A549 (cell line): ENCODE data around the gene F10. TPM values are rescaled to one million over a fixed set of nuclear protein-coding genes. Genes with fewer than 3 reads are reported as not detected.

Experiments
- ATAC-seq, 2 experiments: fragments of 200-7000 bp in 1 of 2; fragments of >200 bp in 1 of 2; cut with Nextera tagmentation in 1 of 2; cut with Tn5 transposase in 1 of 2; 3 replicates each; pipeline versions ENCODE4 v1.8.0 to v1.9.1; 2018 to 2020; ENCODE audit warnings: mild to moderate bottlenecking in 1 of 2, moderate library complexity in 1 of 2
- CTCF ChIA-PET: fragments of 300-600 bp; sonication (Branson Sonifier 250); formaldehyde crosslinking; extraction: SDS; loops from one replicate; lab custom pipeline; 2021; ENCODE audit warnings: antibody characterized with exemption, inconsistent platforms; lab: Yijun Ruan, JAX
- POLR2A ChIA-PET: fragments of 350-600 bp; formaldehyde crosslinking; extraction: SDS; loops from one replicate; lab custom pipeline; 2021; ENCODE audit warnings: antibody characterized with exemption, inconsistent platforms; lab: Yijun Ruan, JAX
- DNase-seq, 2 experiments: peaks; one replicate each; pipeline versions ENCODE4 v3.0.0 to v3.0.0-alpha.2; 2011 to 2016; ENCODE audit warnings: low read depth in 1 of 2, low spot score in 1 of 2
- FAIRE-seq: peaks from 2 replicates; lab custom pipeline; 2011; peaks lifted over from hg19 to GRCh38; lab: Jason Lieb, UNC
- H3K27ac ChIP-seq, 2 experiments: fragments of >200 bp; sonication (Bioruptor Twin); formaldehyde crosslinking; 3 replicates each; pipeline ENCODE4 v1.5.1; 2016 to 2017
- H3K4me1 ChIP-seq: fragments of >200 bp; sonication (Bioruptor Twin); formaldehyde crosslinking; 3 replicates; pipeline ENCODE4 v1.6.1; 2016
- H3K4me2 ChIP-seq: fragments of >200 bp; sonication (Bioruptor Twin); formaldehyde crosslinking; 3 replicates; pipeline ENCODE4 v1.6.1; 2016
- H3K4me3 ChIP-seq: fragments of >200 bp; sonication (Bioruptor Twin); formaldehyde crosslinking; 3 replicates; pipeline ENCODE4 v1.5.1; 2016
- H3K9me3 ChIP-seq: fragments of >200 bp; sonication (Bioruptor Twin); formaldehyde crosslinking; 3 replicates; pipeline ENCODE4 v1.6.1; 2016
- CBX8 ChIP-seq: fragments of 200-600 bp; sonication (generic); IDR thresholded peaks from 2 replicates; pipeline ENCODE4 v1.6.1; 2016
- CHD2 ChIP-seq: fragments of 150-350 bp; IDR thresholded peaks from 2 replicates; pipeline ENCODE4 v1.6.1; 2014; ENCODE audit warnings: low read length; ENCODE audit not compliant: partially characterized antibody
- CTCF ChIP-seq: fragments of >200 bp; sonication (Bioruptor Twin); formaldehyde crosslinking; IDR thresholded peaks from 3 replicates; pipeline ENCODE4 v1.5.1; 2016
- FOSB ChIP-seq: fragments of 250-450 bp; sonication (Bioruptor Pico); IDR thresholded peaks from 2 replicates; pipeline ENCODE4 v1.5.0; 2020; ENCODE audit warnings: mild to moderate bottlenecking, moderate library complexity
- GATA3 ChIP-seq: IDR thresholded peaks from 2 replicates; pipeline ENCODE4 v1.6.1; 2012; ENCODE audit warnings: borderline replicate concordance
- HDAC2 ChIP-seq: fragments of 200-600 bp; sonication (generic); IDR thresholded peaks from 2 replicates; pipeline ENCODE4 v1.6.1; 2016
- HEYL ChIP-seq: fragments of 250-450 bp; sonication (Bioruptor Pico); IDR thresholded peaks from 2 replicates; pipeline ENCODE4 v1.8.0; 2021; ENCODE audit warnings: mild to moderate bottlenecking, moderate library complexity
- HOXA7 ChIP-seq: fragments of 250-450 bp; sonication (Bioruptor Pico); IDR thresholded peaks from 2 replicates; pipeline ENCODE4 v1.5.0; 2020; ENCODE audit warnings: mild to moderate bottlenecking, moderate library complexity
- HOXB5 ChIP-seq: fragments of 250-450 bp; sonication (Bioruptor Pico); IDR thresholded peaks from 2 replicates; pipeline ENCODE4 v1.5.0; 2020; ENCODE audit warnings: mild to moderate bottlenecking, moderate library complexity
- JUNB ChIP-seq: fragments of >200 bp; sonication (Bioruptor Twin); formaldehyde crosslinking; IDR thresholded peaks from 2 replicates; pipeline ENCODE4 v1.6.1; 2016
- KDM5A ChIP-seq: fragments of 200-600 bp; sonication (generic); IDR thresholded peaks from 2 replicates; pipeline ENCODE4 v1.6.1; 2016; ENCODE audit warnings: antibody characterized with exemption, mild to moderate bottlenecking
- MAZ ChIP-seq: fragments of 150-350 bp; IDR thresholded peaks from 2 replicates; pipeline ENCODE4 v1.6.1; 2014; ENCODE audit warnings: antibody characterized with exemption, low read depth, low read length, borderline replicate concordance
- MYC ChIP-seq: IDR thresholded peaks from 2 replicates; pipeline ENCODE4 v1.6.1; 2012; ENCODE audit warnings: mild to moderate bottlenecking, inconsistent platforms, low read length, improper control_type of control experiment, borderline replicate concordance
- NFE2L2 ChIP-seq: fragments of 150-350 bp; conservative IDR thresholded peaks from 2 replicates; pipeline ENCODE4 v1.6.1; 2014; ENCODE audit warnings: low read length
- POLR2A ChIP-seq: IDR thresholded peaks from 2 replicates; pipeline ENCODE4 v1.6.1; 2012; ENCODE audit warnings: mild to moderate bottlenecking, low read length
- RARB ChIP-seq: fragments of 250-450 bp; sonication (Bioruptor Pico); IDR thresholded peaks from 2 replicates; pipeline ENCODE4 v1.8.0; 2021; ENCODE audit warnings: mild to moderate bottlenecking, moderate library complexity
- RNF2 ChIP-seq: fragments of 200-600 bp; sonication (generic); IDR thresholded peaks from 2 replicates; pipeline ENCODE4 v1.6.1; 2016; ENCODE audit warnings: low read depth, mild to moderate bottlenecking, antibody characterized with exemption, moderate library complexity, borderline replicate concordance
- SREBF2 ChIP-seq: fragments of 450-650 bp; IDR thresholded peaks from 2 replicates; pipeline ENCODE4 v1.6.1; 2014; ENCODE audit warnings: mild to moderate bottlenecking, moderate library complexity
- TFCP2L1 ChIP-seq: fragments of 250-450 bp; sonication (Bioruptor Pico); IDR thresholded peaks from 2 replicates; pipeline ENCODE4 v1.5.0; 2021; ENCODE audit warnings: mild to moderate bottlenecking
- TP53 ChIP-seq: fragments of 250-450 bp; sonication (Bioruptor Pico); IDR thresholded peaks from 2 replicates; pipeline ENCODE4 v1.5.0; 2021; ENCODE audit warnings: mild to moderate bottlenecking, moderate library complexity
- USF2 ChIP-seq: fragments of 450-650 bp; IDR thresholded peaks from 2 replicates; pipeline ENCODE4 v1.6.1; 2014; ENCODE audit warnings: antibody characterized with exemption
- ZFP36 ChIP-seq: fragments of 450-650 bp; IDR thresholded peaks from 2 replicates; pipeline ENCODE4 v1.6.1; 2014; ENCODE audit warnings: borderline replicate concordance; ENCODE audit not compliant: partially characterized antibody
- WGBS: methylation state at CpG from one replicate; pipeline ENCODE4 v1.1.6; 2017; ENCODE audit errors: missing lambda C conversion rate; 5-methylcytosine and 5-hydroxymethylcytosine counted together
- polyA plus RNA-seq, 4 experiments: library from polyadenylated mRNA; depleted of rRNA in 3 of 4; stranded (reverse); fragments of >200 nt; fragmentation: RNase III in 1 of 4; extraction: RNeasy Plus Mini Kit Qiagen cat#74134 plus additional on column Dnase treatment in 1 of 4; gene quantifications; 2 replicates in 3 of 4; 3 replicates in 1 of 4; pipeline ENCODE4 v1.2.3, GENCODE V29; 2011 to 2017
- TF ChIP-seq, protein P1 (sequence below): IDR thresholded peaks from 2 replicates; pipeline ENCODE4 v1.6.1; 2012
- TF ChIP-seq, protein P2 (sequence below): fragments of >200 bp; sonication (Bioruptor Twin); formaldehyde crosslinking; IDR thresholded peaks from 2 replicates; pipeline ENCODE4 v1.6.1; 2016
- TF ChIP-seq, protein P3 (sequence below): fragments of >200 bp; sonication (Bioruptor Twin); formaldehyde crosslinking; IDR thresholded peaks from 3 replicates; pipeline ENCODE4 v1.6.1; 2016
- TF ChIP-seq, protein P4 (sequence below): IDR thresholded peaks from 2 replicates; pipeline ENCODE4 v1.6.1; 2012
- TF ChIP-seq, protein P5 (sequence below): fragments of 150-350 bp; IDR thresholded peaks from 2 replicates; pipeline ENCODE4 v1.6.1; 2014; ENCODE audit warnings: low read depth, mild to moderate bottlenecking, low read length
- TF ChIP-seq, protein P6 (sequence below): fragments of 200-600 bp; sonication (generic); IDR thresholded peaks from 2 replicates; pipeline ENCODE4 v1.6.1; 2016; ENCODE audit warnings: antibody characterized with exemption, mild to moderate bottlenecking, moderate library complexity

The F10 gene
- polyA plus RNA-seq, 2 of the 4 experiments (the other 2 are of a cell fraction): 0.32 TPM; not detected in 1

- TF ChIP-seq HOXB5 (CRISPR knock-in tag): no peak
- TF ChIP-seq CTCF: no peak
- TF ChIP-seq RNF2: no peak
- TF ChIP-seq NFE2L2: no peak
- no peak for TF ChIP-seq FOSB (CRISPR knock-in tag)
- TF ChIP-seq MAZ: no peak
- TF ChIP-seq ZFP36: no peak
- no peak for TF ChIP-seq TP53 (CRISPR knock-in tag)
- TF ChIP-seq CHD2: no peak
- TF ChIP-seq SREBF2: no peak
- TF ChIP-seq GATA3: no peak
- no peak for TF ChIP-seq MYC
- TF ChIP-seq RARB (CRISPR knock-in tag): no peak
- TF ChIP-seq, protein P1, sequence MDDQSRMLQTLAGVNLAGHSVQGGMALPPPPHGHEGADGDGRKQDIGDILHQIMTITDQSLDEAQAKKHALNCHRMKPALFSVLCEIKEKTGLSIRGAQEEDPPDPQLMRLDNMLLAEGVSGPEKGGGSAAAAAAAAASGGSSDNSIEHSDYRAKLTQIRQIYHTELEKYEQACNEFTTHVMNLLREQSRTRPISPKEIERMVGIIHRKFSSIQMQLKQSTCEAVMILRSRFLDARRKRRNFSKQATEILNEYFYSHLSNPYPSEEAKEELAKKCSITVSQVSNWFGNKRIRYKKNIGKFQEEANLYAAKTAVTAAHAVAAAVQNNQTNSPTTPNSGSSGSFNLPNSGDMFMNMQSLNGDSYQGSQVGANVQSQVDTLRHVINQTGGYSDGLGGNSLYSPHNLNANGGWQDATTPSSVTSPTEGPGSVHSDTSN: no peak
- TF ChIP-seq JUNB: no peak
- TF ChIP-seq TFCP2L1 (CRISPR knock-in tag): no peak
- TF ChIP-seq, protein P2, sequence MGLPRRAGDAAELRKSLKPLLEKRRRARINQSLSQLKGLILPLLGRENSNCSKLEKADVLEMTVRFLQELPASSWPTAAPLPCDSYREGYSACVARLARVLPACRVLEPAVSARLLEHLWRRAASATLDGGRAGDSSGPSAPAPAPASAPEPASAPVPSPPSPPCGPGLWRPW: no peak
- TF ChIP-seq, all 56 proteins: peak for 0
- FAIRE-seq: no peak
Observed at GRCh38 chr13:113166266-113166665, 43.7 kb downstream of the F10 start.

DNA sequence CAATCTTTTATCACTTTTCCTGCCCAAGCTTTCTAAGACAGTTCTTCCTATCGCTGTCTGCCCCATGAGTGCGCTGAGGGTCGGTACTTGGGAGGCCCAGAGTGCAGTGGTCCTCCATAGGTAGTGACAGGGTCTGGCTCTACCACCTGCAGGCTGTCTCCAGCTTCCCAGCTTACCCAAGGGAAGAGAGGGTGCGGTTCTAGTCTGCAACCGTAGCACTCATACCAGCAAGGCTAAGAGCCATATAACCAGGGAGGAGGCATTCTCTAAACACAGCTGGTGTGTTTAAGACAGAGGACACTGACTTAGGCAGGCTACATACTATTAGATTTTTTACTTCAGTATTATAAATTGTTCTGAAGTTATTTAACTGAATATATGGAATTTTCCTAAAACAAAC lies 44.1 kb downstream of the F10 start:
- Histone ChIP-seq H3K4me2 (no peak overlapping the region), H3K4me1 (no peaks in the 10 kb centered on the region), H3K4me3 (no peak overlapping the region), H3K27ac (no peak overlapping the region), H3K9me3 (no peaks in the 10 kb centered on the region)
- ATAC-seq (no peak), FAIRE-seq (no peak), DNase-seq (no peak)
- WGBS: 90% methylated on average over 5 of the region's 5 CpGs
- TF ChIP-seq HOXB5 (CRISPR knock-in tag): no peak
- TF ChIP-seq RNF2: no peak
- TF ChIP-seq CBX8: no peak
- TF ChIP-seq, protein P3, sequence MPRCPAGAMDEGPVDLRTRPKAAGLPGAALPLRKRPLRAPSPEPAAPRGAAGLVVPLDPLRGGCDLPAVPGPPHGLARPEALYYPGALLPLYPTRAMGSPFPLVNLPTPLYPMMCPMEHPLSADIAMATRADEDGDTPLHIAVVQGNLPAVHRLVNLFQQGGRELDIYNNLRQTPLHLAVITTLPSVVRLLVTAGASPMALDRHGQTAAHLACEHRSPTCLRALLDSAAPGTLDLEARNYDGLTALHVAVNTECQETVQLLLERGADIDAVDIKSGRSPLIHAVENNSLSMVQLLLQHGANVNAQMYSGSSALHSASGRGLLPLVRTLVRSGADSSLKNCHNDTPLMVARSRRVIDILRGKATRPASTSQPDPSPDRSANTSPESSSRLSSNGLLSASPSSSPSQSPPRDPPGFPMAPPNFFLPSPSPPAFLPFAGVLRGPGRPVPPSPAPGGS: no peak
- TF ChIP-seq, protein P4, sequence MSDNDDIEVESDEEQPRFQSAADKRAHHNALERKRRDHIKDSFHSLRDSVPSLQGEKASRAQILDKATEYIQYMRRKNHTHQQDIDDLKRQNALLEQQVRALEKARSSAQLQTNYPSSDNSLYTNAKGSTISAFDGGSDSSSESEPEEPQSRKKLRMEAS: no peak
- TF ChIP-seq, protein P5, sequence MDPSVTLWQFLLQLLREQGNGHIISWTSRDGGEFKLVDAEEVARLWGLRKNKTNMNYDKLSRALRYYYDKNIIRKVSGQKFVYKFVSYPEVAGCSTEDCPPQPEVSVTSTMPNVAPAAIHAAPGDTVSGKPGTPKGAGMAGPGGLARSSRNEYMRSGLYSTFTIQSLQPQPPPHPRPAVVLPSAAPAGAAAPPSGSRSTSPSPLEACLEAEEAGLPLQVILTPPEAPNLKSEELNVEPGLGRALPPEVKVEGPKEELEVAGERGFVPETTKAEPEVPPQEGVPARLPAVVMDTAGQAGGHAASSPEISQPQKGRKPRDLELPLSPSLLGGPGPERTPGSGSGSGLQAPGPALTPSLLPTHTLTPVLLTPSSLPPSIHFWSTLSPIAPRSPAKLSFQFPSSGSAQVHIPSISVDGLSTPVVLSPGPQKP: no peak
- TF ChIP-seq HOXA7 (CRISPR knock-in tag): no peak
- TF ChIP-seq ZFP36: no peak
- TF ChIP-seq USF2: no peak
- no peak for TF ChIP-seq POLR2A
- no peak for TF ChIP-seq HDAC2
- TF ChIP-seq FOSB (CRISPR knock-in tag): no peak
- no peak for TF ChIP-seq NFE2L2
- no peak for TF ChIP-seq TFCP2L1 (CRISPR knock-in tag)
- no peak for TF ChIP-seq HEYL (CRISPR knock-in tag)
- TF ChIP-seq, protein P6, sequence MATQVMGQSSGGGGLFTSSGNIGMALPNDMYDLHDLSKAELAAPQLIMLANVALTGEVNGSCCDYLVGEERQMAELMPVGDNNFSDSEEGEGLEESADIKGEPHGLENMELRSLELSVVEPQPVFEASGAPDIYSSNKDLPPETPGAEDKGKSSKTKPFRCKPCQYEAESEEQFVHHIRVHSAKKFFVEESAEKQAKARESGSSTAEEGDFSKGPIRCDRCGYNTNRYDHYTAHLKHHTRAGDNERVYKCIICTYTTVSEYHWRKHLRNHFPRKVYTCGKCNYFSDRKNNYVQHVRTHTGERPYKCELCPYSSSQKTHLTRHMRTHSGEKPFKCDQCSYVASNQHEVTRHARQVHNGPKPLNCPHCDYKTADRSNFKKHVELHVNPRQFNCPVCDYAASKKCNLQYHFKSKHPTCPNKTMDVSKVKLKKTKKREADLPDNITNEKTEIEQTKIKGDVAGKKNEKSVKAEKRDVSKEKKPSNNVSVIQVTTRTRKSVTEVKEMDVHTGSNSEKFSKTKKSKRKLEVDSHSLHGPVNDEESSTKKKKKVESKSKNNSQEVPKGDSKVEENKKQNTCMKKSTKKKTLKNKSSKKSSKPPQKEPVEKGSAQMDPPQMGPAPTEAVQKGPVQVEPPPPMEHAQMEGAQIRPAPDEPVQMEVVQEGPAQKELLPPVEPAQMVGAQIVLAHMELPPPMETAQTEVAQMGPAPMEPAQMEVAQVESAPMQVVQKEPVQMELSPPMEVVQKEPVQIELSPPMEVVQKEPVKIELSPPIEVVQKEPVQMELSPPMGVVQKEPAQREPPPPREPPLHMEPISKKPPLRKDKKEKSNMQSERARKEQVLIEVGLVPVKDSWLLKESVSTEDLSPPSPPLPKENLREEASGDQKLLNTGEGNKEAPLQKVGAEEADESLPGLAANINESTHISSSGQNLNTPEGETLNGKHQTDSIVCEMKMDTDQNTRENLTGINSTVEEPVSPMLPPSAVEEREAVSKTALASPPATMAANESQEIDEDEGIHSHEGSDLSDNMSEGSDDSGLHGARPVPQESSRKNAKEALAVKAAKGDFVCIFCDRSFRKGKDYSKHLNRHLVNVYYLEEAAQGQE: no peak
- no peak for TF ChIP-seq MYC
- TF ChIP-seq GATA3: no peak
- TF ChIP-seq KDM5A: no peak
- POLR2A ChIA-PET: interaction anchor here (0.6 kb wide), 1 partner anchor 23 kb away, joined by 3 read pairs; no protein-coding TSS in a partner anchor
- CTCF ChIA-PET: interaction anchor here (0.7 kb wide), 1 partner anchor 10 kb away, joined by 3 read pairs; no protein-coding TSS in a partner anchor

More at GRCh38 chr13:113166266-113166665, 43.7 kb downstream of the F10 start:
- no peaks in the 10 kb centered on the region for H3K9me3 ChIP-seq
- 87% methylated on average over 10 of the region's 10 CpGs for WGBS
- no peaks in the 10 kb centered on the region for H3K4me1 ChIP-seq
- H3K27ac ChIP-seq: no peak overlapping the region
- H3K4me2 ChIP-seq: no peak overlapping the region
- ChIA-PET CTCF (interaction anchor here (0.7 kb wide), 1 partner anchor 10 kb away, joined by 3 read pairs; no protein-coding TSS in a partner anchor), POLR2A (interaction anchor here (0.6 kb wide), 1 partner anchor 24 kb away, joined by 3 read pairs; no protein-coding TSS in a partner anchor)
- ATAC-seq (no peak), DNase-seq (no peak)
- no peak overlapping the region for H3K4me3 ChIP-seq
